Adipocyte (in vitro differentiated cells): ENCODE results near the gene MRPL11.

Source experiments
- DNase-seq: peaks from one replicate; pipeline ENCODE4 v3.0.0-alpha.2; 2015; ENCODE audit warnings: low read depth
- H3K27me3 ChIP-seq: replicated peaks from 2 replicates; pipeline ENCODE4 v1.7.0; 2013; ENCODE audit warnings: mild to moderate bottlenecking, low read length, moderate library complexity; ENCODE audit not compliant: control insufficient read depth, insufficient read depth
- H3K36me3 ChIP-seq: 2 replicates; pipeline ENCODE4 v1.7.0; 2013; ENCODE audit warnings: low read length, mild to moderate bottlenecking, moderate library complexity; ENCODE audit not compliant: control insufficient read depth, insufficient read depth, severe bottlenecking
- H3K4me1 ChIP-seq: 2 replicates; pipeline ENCODE4 v1.7.0; 2013; ENCODE audit warnings: mild to moderate bottlenecking, low read length, moderate library complexity; ENCODE audit not compliant: control insufficient read depth, insufficient read depth
- H3K4me3 ChIP-seq: 2 replicates; pipeline ENCODE4 v1.7.0; 2013; ENCODE audit warnings: mild to moderate bottlenecking, low read length, moderate library complexity
- H3K9ac ChIP-seq: 2 replicates; pipeline ENCODE4 v1.7.0; 2013; ENCODE audit warnings: mild to moderate bottlenecking, low read length, moderate library complexity
- H3K9me3 ChIP-seq: 2 replicates; pipeline ENCODE4 v1.7.0; 2013; ENCODE audit warnings: mild to moderate bottlenecking, low read length, moderate library complexity; ENCODE audit not compliant: control insufficient read depth

The MRPL11 gene

GRCh38 chr11:66428933-66429332 lies 9.7 kb downstream of the MRPL11 start:
- H3K36me3 ChIP-seq = no peaks in the 10 kb centered on the region
- H3K27me3 ChIP-seq = no peaks in the 10 kb centered on the region

GRCh38 chr11:66426314-66426713 lies 12.3 kb downstream of the MRPL11 start:
- Histone ChIP-seq H3K9me3 (no peaks in the 10 kb centered on the region), H3K4me3 (no peak overlapping the region), H3K9ac (no peak overlapping the region), H3K36me3 (no peaks in the 10 kb centered on the region), H3K27me3 (no peaks in the 10 kb centered on the region), H3K4me1 (peaks cover 1% of the 10 kb centered on the region)
- no peak for DNase-seq

More at GRCh38 chr11:66428933-66429332, 9.7 kb downstream of the MRPL11 start:
- Histone ChIP-seq H3K4me3 (no peak overlapping the region), H3K9ac (no peak overlapping the region), H3K9me3 (no peaks in the 10 kb centered on the region), H3K4me1 (no peaks in the 10 kb centered on the region)
- no peak for DNase-seq

- H3K9me3 ChIP-seq = no peaks in the 10 kb centered on the region
- no peak overlapping the region for H3K9ac ChIP-seq
- H3K27me3 ChIP-seq = peaks cover 10% of the 10 kb centered on the region
- H3K4me1 ChIP-seq = peaks cover 30% of the 10 kb centered on the region
- no peak overlapping the region for H3K4me3 ChIP-seq
- no peaks in the 10 kb centered on the region for H3K36me3 ChIP-seq
- DNase-seq = peak; percentile 96
Observed at GRCh38 chr11:66421492-66422205, 17.0 kb downstream of the MRPL11 start.

- no peak for DNase-seq
Observed at GRCh38 chr11:66420671-66421476, 17.8 kb downstream of the MRPL11 start, which contains the start of gene NPAS4. TSS of gene NPAS4 (plus strand) at chr11:66421035. CDS start at chr11:66421180, 145 bp downstream.

GRCh38 chr11:66419825-66420224 lies 18.8 kb downstream of the MRPL11 start:
- Histone ChIP-seq H3K9ac (no peak overlapping the region), H3K9me3 (no peaks in the 10 kb centered on the region), H3K4me3 (no peak overlapping the region), H3K4me1 (peaks cover 32% of the 10 kb centered on the region), H3K27me3 (peaks cover 10% of the 10 kb centered on the region), H3K36me3 (no peaks in the 10 kb centered on the region)
- no peak for DNase-seq

More at GRCh38 chr11:66420671-66421476, 17.8 kb downstream of the MRPL11 start, which contains the start of gene NPAS4:
- Histone ChIP-seq H3K36me3 (no peaks in the 10 kb centered on the region), H3K27me3 (peaks cover 10% of the 10 kb centered on the region), H3K4me1 (peaks cover 32% of the 10 kb centered on the region), H3K4me3 (no peak within 1 kb of the TSS), H3K9ac (no peak within 1 kb of the TSS), H3K9me3 (no peaks in the 10 kb centered on the region)

GRCh38 chr11:66418986-66419308 lies 19.7 kb downstream of the MRPL11 start:
- Histone ChIP-seq H3K36me3 (no peaks in the 10 kb centered on the region), H3K27me3 (peaks cover 10% of the 10 kb centered on the region), H3K9me3 (no peaks in the 10 kb centered on the region), H3K4me1 (peaks cover 39% of the 10 kb centered on the region), H3K9ac (no peak overlapping the region), H3K4me3 (no peak overlapping the region)
- no peak for DNase-seq

GRCh38 chr11:66418168-66418985 lies 20.3 kb downstream of the MRPL11 start:
- no peaks in the 10 kb centered on the region for H3K36me3 ChIP-seq
- peak overlapping the region; percentile 55 for H3K4me3 ChIP-seq
- peaks cover 10% of the 10 kb centered on the region for H3K27me3 ChIP-seq
- H3K9ac ChIP-seq = no peak overlapping the region
- H3K9me3 ChIP-seq = no peaks in the 10 kb centered on the region
- DNase-seq = peak; percentile 96
- peaks cover 40% of the 10 kb centered on the region for H3K4me1 ChIP-seq

GRCh38 chr11:66417000-66417399 lies 21.6 kb downstream of the MRPL11 start:
- Histone ChIP-seq H3K4me3 (no peak overlapping the region), H3K27me3 (peaks cover 10% of the 10 kb centered on the region)
- no peak for DNase-seq

GRCh38 chr11:66415423-66415822 lies 23.2 kb downstream of the MRPL11 start:
- Histone ChIP-seq H3K36me3 (no peaks in the 10 kb centered on the region), H3K4me1 (peaks cover 36% of the 10 kb centered on the region), H3K9me3 (no peaks in the 10 kb centered on the region), H3K27me3 (peaks cover 9% of the 10 kb centered on the region), H3K4me3 (no peak overlapping the region), H3K9ac (no peak overlapping the region)
- no peak for DNase-seq

More at GRCh38 chr11:66417000-66417399, 21.6 kb downstream of the MRPL11 start:
- no peaks in the 10 kb centered on the region for H3K36me3 ChIP-seq
- H3K9me3 ChIP-seq = no peaks in the 10 kb centered on the region
- no peak overlapping the region for H3K9ac ChIP-seq
- H3K4me1 ChIP-seq = peaks cover 40% of the 10 kb centered on the region

GRCh38 chr11:66414120-66414934 lies 24.3 kb downstream of the MRPL11 start:
- Histone ChIP-seq H3K36me3 (no peaks in the 10 kb centered on the region), H3K27me3 (peaks cover 4% of the 10 kb centered on the region), H3K4me3 (no peak overlapping the region), H3K4me1 (peaks cover 33% of the 10 kb centered on the region), H3K9ac (no peak overlapping the region), H3K9me3 (no peaks in the 10 kb centered on the region)
- DNase-seq = no peak
